ENCODE results near the gene PTPN3. TPM values are rescaled to one million over a fixed set of nuclear protein-coding genes. Genes with fewer than 3 reads are reported as not detected.

Gene PTPN3
- total and polyA plus RNA-seq, 10 of the 15 experiments (the other 5 are each of a cell fraction or from before 2014, with no cell fraction given) = 0.18 to 1.3 (median 0.39) TPM

DNA sequence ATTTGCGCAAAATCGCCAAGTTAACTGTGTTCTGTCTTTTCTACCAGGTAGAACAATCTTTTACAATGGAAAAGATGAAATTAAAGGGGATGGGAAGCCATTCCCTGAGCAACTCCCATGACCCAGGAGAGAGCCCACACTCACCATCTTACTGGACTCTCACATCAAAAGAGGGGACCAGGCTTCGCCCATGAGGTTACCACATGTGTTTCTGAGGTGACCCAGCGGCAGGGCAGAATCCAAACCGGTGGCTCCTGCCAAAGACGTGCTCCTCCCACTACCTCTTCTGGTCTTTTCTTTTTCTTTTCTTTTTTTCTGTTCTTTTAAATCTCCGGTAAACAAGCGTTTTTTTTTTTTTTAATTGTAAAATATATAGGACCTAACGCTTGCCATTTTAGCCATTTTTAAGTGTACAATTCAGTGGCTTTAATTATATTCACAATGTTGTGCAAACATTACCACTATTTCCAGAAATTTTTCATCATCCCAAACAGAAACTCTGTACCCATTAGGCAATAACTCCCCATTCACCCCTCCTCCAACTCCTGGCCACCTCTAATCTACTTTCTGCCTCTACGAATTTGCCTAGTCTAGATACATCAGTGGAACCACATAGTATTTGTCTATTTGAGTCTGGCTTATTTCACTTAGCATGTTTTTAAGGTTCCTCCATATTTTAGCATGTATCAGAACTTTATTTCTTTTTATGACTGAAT lies 19.3 kb downstream of the PTPN3 start (continued):
- TF ChIP-seq, protein P1, sequence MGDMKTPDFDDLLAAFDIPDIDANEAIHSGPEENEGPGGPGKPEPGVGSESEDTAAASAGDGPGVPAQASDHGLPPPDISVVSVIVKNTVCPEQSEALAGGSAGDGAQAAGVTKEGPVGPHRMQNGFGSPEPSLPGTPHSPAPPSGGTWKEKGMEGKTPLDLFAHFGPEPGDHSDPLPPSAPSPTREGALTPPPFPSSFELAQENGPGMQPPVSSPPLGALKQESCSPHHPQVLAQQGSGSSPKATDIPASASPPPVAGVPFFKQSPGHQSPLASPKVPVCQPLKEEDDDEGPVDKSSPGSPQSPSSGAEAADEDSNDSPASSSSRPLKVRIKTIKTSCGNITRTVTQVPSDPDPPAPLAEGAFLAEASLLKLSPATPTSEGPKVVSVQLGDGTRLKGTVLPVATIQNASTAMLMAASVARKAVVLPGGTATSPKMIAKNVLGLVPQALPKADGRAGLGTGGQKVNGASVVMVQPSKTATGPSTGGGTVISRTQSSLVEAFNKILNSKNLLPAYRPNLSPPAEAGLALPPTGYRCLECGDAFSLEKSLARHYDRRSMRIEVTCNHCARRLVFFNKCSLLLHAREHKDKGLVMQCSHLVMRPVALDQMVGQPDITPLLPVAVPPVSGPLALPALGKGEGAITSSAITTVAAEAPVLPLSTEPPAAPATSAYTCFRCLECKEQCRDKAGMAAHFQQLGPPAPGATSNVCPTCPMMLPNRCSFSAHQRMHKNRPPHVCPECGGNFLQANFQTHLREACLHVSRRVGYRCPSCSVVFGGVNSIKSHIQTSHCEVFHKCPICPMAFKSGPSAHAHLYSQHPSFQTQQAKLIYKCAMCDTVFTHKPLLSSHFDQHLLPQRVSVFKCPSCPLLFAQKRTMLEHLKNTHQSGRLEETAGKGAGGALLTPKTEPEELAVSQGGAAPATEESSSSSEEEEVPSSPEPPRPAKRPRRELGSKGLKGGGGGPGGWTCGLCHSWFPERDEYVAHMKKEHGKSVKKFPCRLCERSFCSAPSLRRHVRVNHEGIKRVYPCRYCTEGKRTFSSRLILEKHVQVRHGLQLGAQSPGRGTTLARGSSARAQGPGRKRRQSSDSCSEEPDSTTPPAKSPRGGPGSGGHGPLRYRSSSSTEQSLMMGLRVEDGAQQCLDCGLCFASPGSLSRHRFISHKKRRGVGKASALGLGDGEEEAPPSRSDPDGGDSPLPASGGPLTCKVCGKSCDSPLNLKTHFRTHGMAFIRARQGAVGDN (IDR thresholded peaks at IDR 0.05) = no peak
- TF ChIP-seq SMAD5 (IDR thresholded peaks at IDR 0.05; ENCODE audit: low read depth) = no peak
- no peak for TF ChIP-seq IKZF2 (IDR thresholded peaks at IDR 0.05)
- TF ChIP-seq PAX5 (IDR thresholded peaks at IDR 0.05; ENCODE audit: borderline replicate concordance, low read depth, low read length) = no peak
- no peak for TF ChIP-seq ZZZ3 (IDR thresholded peaks at IDR 0.05; ENCODE audit: control insufficient read depth, insufficient read length, low read depth)
- TF ChIP-seq SMAD1 (IDR thresholded peaks at IDR 0.05; ENCODE audit: low read depth, partially characterized antibody) = no peak

DNA sequence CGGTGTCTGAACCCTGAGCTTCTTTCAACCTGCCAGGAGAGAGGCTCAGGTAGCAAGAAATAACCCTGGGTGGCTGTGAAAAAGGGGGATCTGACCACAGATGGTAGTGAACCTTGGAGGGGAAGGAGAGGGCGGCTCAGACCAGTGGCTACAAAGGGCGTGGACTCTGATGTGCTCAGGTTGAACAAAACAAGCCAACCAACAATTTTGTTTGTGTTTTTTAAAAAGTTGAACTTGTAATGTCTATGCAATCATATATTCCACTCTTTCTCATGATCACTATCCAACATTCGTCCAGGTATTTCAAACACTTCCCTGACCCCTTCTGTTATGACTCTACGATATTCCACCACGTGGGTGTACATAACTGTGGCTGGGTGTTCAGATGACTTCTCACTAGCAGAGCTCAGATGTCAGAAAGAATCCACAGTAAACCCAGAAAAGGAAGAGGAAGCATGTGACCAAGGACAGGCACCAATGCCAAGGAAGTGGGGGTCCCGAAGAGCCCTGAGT lies 20.0 kb downstream of the PTPN3 start:
- FAIRE-seq = no peak
- RAD21 ChIA-PET (ENCODE audit: unreplicated experiment) = interaction anchor here (0.8 to 1.3 kb wide), 2 partner anchors 17 to 37 kb away, joined by 3 read pairs; no protein-coding TSS in a partner anchor
- BruUV-seq (replicated peaks) = no TSS peak
- POLR2A ChIA-PET = no interaction called here
- Histone ChIP-seq H3K9ac (ENCODE audit: control insufficient read depth, insufficient read depth, low read length) (no peak overlapping the region), H3K4me3 (no peak overlapping the region), H3K4me2 (ENCODE audit: control insufficient read depth, insufficient read depth) (no peak overlapping the region), H3K79me2 (ENCODE audit: control insufficient read depth, insufficient read depth, low read length) (no peaks in the 10 kb centered on the region), H3K4me1 (ENCODE audit: control insufficient read depth, insufficient read depth, low read length) (no peaks in the 10 kb centered on the region; the same call in 1 of the 2 replicates), H3K27ac (ENCODE audit: control insufficient read depth, insufficient read depth) (no peak overlapping the region), H3K36me3 (ENCODE audit: control insufficient read depth in 2 of 2, insufficient read depth in 2 of 2, low read length in 1 of 2) (no peaks in the 10 kb centered on the region), H4K20me1 (ENCODE audit: control insufficient read depth, insufficient read depth) (no peaks in the 10 kb centered on the region), H2AFZ (ENCODE audit: control insufficient read depth, low read depth, low read length) (no peak overlapping the region), H3K27me3 (replicated peaks in 1 of 2; ENCODE audit: control insufficient read depth in 2 of 2, insufficient read depth in 2 of 2, low read length in 1 of 2) (peaks cover 2 to 6% of the 10 kb centered on the region in 2 experiments; a peak in 2 of 4 replicates), H3K9me3 (replicated peaks; ENCODE audit: control insufficient read depth, insufficient read depth, low read length) (no peaks in the 10 kb centered on the region)
- SMC1A ChIA-PET (ENCODE audit: uncharacterized antibody, unreplicated experiment) = interaction anchor here (1.6 to 2.2 kb wide), 2 partner anchors 14 to 37 kb away, joined by 5 to 7 read pairs; no protein-coding TSS in a partner anchor
- intact Hi-C loops (cut with micrococcal nuclease; ENCODE audit: unreplicated experiment) (no loop called here), in situ Hi-C loops (cut with MboI) (loop anchor here (10.0 kb wide), 1 partner anchor 233 kb away; no protein-coding TSS in a partner anchor)
- CTCF ChIA-PET = no interaction called here
- 6% methylated on average over 7 of the region's 7 CpGs for WGBS (ENCODE audit: insufficient coverage, insufficient replicate concordance, low lambda C conversion rate, missing lambda C conversion rate)
- no peak for ATAC-seq
- DNase-seq (ENCODE audit: low read depth, low spot score) = no peak
- TF ChIP-seq EED (IDR thresholded peaks at IDR 0.05; ENCODE audit: low read depth) = no peak
- TF ChIP-seq PAX5 (IDR thresholded peaks at IDR 0.05; ENCODE audit: borderline replicate concordance, low read depth, low read length) = no peak
- no peak for TF ChIP-seq SMAD5 (IDR thresholded peaks at IDR 0.05; ENCODE audit: low read depth)
- TF ChIP-seq KLF5 (IDR thresholded peaks at IDR 0.05; ENCODE audit: partially characterized antibody) = no peak
- no peak for TF ChIP-seq RUNX3 (IDR thresholded peaks at IDR 0.05; ENCODE audit: low read length)
- TF ChIP-seq, protein P2, sequence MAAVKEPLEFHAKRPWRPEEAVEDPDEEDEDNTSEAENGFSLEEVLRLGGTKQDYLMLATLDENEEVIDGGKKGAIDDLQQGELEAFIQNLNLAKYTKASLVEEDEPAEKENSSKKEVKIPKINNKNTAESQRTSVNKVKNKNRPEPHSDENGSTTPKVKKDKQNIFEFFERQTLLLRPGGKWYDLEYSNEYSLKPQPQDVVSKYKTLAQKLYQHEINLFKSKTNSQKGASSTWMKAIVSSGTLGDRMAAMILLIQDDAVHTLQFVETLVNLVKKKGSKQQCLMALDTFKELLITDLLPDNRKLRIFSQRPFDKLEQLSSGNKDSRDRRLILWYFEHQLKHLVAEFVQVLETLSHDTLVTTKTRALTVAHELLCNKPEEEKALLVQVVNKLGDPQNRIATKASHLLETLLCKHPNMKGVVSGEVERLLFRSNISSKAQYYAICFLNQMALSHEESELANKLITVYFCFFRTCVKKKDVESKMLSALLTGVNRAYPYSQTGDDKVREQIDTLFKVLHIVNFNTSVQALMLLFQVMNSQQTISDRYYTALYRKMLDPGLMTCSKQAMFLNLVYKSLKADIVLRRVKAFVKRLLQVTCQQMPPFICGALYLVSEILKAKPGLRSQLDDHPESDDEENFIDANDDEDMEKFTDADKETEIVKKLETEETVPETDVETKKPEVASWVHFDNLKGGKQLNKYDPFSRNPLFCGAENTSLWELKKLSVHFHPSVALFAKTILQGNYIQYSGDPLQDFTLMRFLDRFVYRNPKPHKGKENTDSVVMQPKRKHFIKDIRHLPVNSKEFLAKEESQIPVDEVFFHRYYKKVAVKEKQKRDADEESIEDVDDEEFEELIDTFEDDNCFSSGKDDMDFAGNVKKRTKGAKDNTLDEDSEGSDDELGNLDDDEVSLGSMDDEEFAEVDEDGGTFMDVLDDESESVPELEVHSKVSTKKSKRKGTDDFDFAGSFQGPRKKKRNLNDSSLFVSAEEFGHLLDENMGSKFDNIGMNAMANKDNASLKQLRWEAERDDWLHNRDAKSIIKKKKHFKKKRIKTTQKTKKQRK (IDR thresholded peaks at IDR 0.05; ENCODE audit: low read depth, low read length) = no peak
- no peak for TF ChIP-seq NFIC (IDR thresholded peaks at IDR 0.05; ENCODE audit: low read depth, low read length)
- TF ChIP-seq BACH1 (IDR thresholded peaks at IDR 0.05; ENCODE audit: borderline replicate concordance) = no peak
- no peak for TF ChIP-seq ESRRA (IDR thresholded peaks at IDR 0.05; ENCODE audit: low read length)
- TF ChIP-seq HDAC6 (IDR thresholded peaks at IDR 0.05; ENCODE audit: unreplicated experiment) = no peak
- TF ChIP-seq POLR2AphosphoS2 (IDR thresholded peaks at IDR 0.05; ENCODE audit: low read depth, low read length) = no peak

Data from GM12878 (cell line).